RWPE1 (cell line): ENCODE measurements around the gene KCNJ10.

ENCODE experiments used
- CTCF ChIA-PET: fragments of 350-600 bp; sonication (Branson Sonifier 250); formaldehyde crosslinking; extraction: SDS; loops from one replicate; lab custom pipeline; 2021; lab: Yijun Ruan, JAX
- POLR2A ChIA-PET: fragments of 400-600 bp; formaldehyde crosslinking; extraction: SDS; loops from one replicate; lab custom pipeline; 2020; ENCODE audit warnings: antibody characterized with exemption; ENCODE audit not compliant: low non-redundant PET; lab: Yijun Ruan, JAX
- DNase-seq: peaks from one replicate; pipeline ENCODE4 v3.0.0; 2012; ENCODE audit warnings: low spot score
- H3K27ac ChIP-seq: fragments of 450-650 bp; 2 replicates; pipeline ENCODE4 v1.5.1; 2017
- CTCF ChIP-seq: fragments of 450-650 bp; conservative IDR thresholded peaks from 2 replicates; pipeline ENCODE4 v1.5.1; 2017; ENCODE audit warnings: low read depth, mild to moderate bottlenecking

KCNJ10 gene

GRCh38 chr1:159985473-159985872 is 84.5 kb downstream of the KCNJ10 start:
- TF ChIP-seq CTCF: no peak
- ChIA-PET POLR2A (no interaction called here), CTCF (no interaction called here)
- DNase-seq: no peak
- H3K27ac ChIP-seq: no peak overlapping the region

GRCh38 chr1:159983681-159984080 is 86.3 kb downstream of the KCNJ10 start:
- TF ChIP-seq CTCF: no peak
- ChIA-PET CTCF (no interaction called here), POLR2A (no interaction called here)
- DNase-seq: no peak
- H3K27ac ChIP-seq: no peak overlapping the region

- POLR2A ChIA-PET: no interaction called here
- CTCF ChIA-PET: interaction anchor here (0.7 to 1.5 kb wide), 2 partner anchors 25 to 32 kb away, joined by 3 read pairs; no protein-coding TSS in a partner anchor
- no peak for TF ChIP-seq CTCF
- no peak overlapping the region for H3K27ac ChIP-seq
- DNase-seq: no peak
Measured at GRCh38 chr1:159982280-159982679, 87.7 kb downstream of the KCNJ10 start.

- no peak for DNase-seq
- no peak overlapping the region; the same call in 1 of the 2 replicates for H3K27ac ChIP-seq
- no peak for TF ChIP-seq CTCF
- POLR2A ChIA-PET: no interaction called here
- CTCF ChIA-PET: no interaction called here
Measured at GRCh38 chr1:159981351-159982055, 88.5 kb downstream of the KCNJ10 start.

DNA sequence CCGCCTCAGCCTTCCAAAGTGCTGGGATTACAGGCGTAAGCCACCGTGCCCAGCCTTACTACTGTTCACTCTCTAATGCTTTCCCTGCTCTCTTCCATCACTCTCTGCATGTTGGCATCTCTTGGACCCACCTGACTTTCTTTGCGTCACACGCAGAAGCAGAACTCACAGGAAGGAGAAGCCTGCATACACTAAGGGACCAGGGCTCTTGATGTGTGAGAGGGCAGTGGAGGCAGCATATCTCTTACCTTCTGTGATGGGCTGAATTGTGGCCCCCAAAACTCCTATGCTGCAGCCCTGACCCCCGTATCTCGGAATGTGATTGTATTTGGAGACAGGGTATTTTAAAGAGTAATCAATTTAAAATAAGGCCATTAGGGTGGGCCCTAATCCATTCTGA is 89.2 kb downstream of the KCNJ10 start:
- ChIA-PET POLR2A (no interaction called here), CTCF (interaction anchor here (0.7 kb wide), 1 partner anchor 311 kb away, joined by 3 read pairs; no protein-coding TSS in a partner anchor)
- no peak overlapping the region for H3K27ac ChIP-seq
- DNase-seq: no peak
- TF ChIP-seq CTCF: no peak

- DNase-seq: no peak
- H3K27ac ChIP-seq: no peak overlapping the region
- ChIA-PET CTCF (interaction anchor here (0.7 kb wide), 1 partner anchor 311 kb away, joined by 3 read pairs; no protein-coding TSS in a partner anchor), POLR2A (no interaction called here)
- TF ChIP-seq CTCF: no peak
Measured at GRCh38 chr1:159980076-159980475, 89.9 kb downstream of the KCNJ10 start.
